Measurements from ENCODE around the gene KLHL15. TPM values are rescaled to one million over a fixed set of nuclear protein-coding genes. Genes with fewer than 3 reads are reported as not detected.

The KLHL15 gene
- total and polyA plus RNA-seq, 2 donors (not counting 3 experiments of a cell fraction or from before 2014, with no cell fraction given) = 1.4 to 3.6 TPM

- no peak overlapping the region for H3K4me3 ChIP-seq (replicated peaks in 1 of 3; ENCODE audit: insufficient read depth in 1 of 3, low read depth in 1 of 3, low read length in 3 of 3)
- no peak overlapping the region for H3K4me2 ChIP-seq (ENCODE audit: insufficient read depth, low read length)
- H3K4me1 ChIP-seq (ENCODE audit: control insufficient read depth, extremely low read depth, insufficient read depth, low read length) = no peaks in the 10 kb centered on the region
- H3K36me3 ChIP-seq (ENCODE audit: control insufficient read depth in 2 of 2, extremely low read depth in 1 of 2, insufficient read depth in 2 of 2, low read length in 2 of 2) = no peaks in the 10 kb centered on the region
- H2AFZ ChIP-seq (ENCODE audit: low read depth, low read length) = no peak overlapping the region
- H3K9me1 ChIP-seq (replicated peaks; ENCODE audit: control insufficient read depth, extremely low read depth, insufficient read depth, low read length) = no peaks in the 10 kb centered on the region
- peaks cover 2% of the 10 kb centered on the region for H3K79me2 ChIP-seq (ENCODE audit: control insufficient read depth, insufficient read depth, low read length)
- DNase-seq (ENCODE audit: low read depth, low spot score) (no peak), FAIRE-seq (no peak)
- H3K27ac ChIP-seq (ENCODE audit: insufficient read depth, low read depth, low read length) = no peak overlapping the region
- intact Hi-C loops (cut with micrococcal nuclease) = no loop called here
- dilution Hi-C loops (cut with MboI; ENCODE audit: extremely low pct_ligation_motif_present, low sequenced_read_pairs) = no loop called here
- H3K9ac ChIP-seq (replicated peaks; ENCODE audit: extremely low read depth, insufficient read depth, low read length) = no peak overlapping the region
- no peaks in the 10 kb centered on the region for H3K9me3 ChIP-seq (replicated peaks; ENCODE audit: control insufficient read depth, insufficient read depth, low read length)
- ChIA-PET CTCF (no interaction called here), POLR2A (no interaction called here)
- H3K27me3 ChIP-seq (ENCODE audit: control insufficient read depth in 2 of 2, insufficient read depth in 2 of 2, low read length in 2 of 2) = no peaks in the 10 kb centered on the region
- H4K20me1 ChIP-seq (replicated peaks; ENCODE audit: control insufficient read depth, extremely low read depth, insufficient read depth, low read length) = no peaks in the 10 kb centered on the region
- TF ChIP-seq POLR2AphosphoS5 (IDR thresholded peaks at IDR 0.05; ENCODE audit: insufficient read depth, low read depth, low read length) = no peak
- no peak for TF ChIP-seq JUN (IDR thresholded peaks at IDR 0.05; ENCODE audit: borderline replicate concordance, insufficient read depth, insufficient read length, low read depth)
- BruUV-seq (replicated peaks) = no TSS peak
These were observed 21.1 kb downstream of the KLHL15 start for GRCh38 chrX:24005867-24006266.

GRCh38 chrX:24005028-24005427, 22.0 kb downstream of the KLHL15 start:
- Histone ChIP-seq H3K9ac (replicated peaks; ENCODE audit: extremely low read depth, insufficient read depth, low read length) (no peak overlapping the region), H3K27ac (ENCODE audit: insufficient read depth, low read depth, low read length) (no peak overlapping the region), H3K9me1 (replicated peaks; ENCODE audit: control insufficient read depth, extremely low read depth, insufficient read depth, low read length) (no peaks in the 10 kb centered on the region), H3K4me2 (ENCODE audit: insufficient read depth, low read length) (no peak overlapping the region), H3K4me3 (replicated peaks in 1 of 3; ENCODE audit: insufficient read depth in 1 of 3, low read depth in 1 of 3, low read length in 3 of 3) (no peak overlapping the region), H3K36me3 (ENCODE audit: control insufficient read depth in 2 of 2, extremely low read depth in 1 of 2, insufficient read depth in 2 of 2, low read length in 2 of 2) (no peaks in the 10 kb centered on the region), H3K9me3 (replicated peaks; ENCODE audit: control insufficient read depth, insufficient read depth, low read length) (no peaks in the 10 kb centered on the region), H3K4me1 (ENCODE audit: control insufficient read depth, extremely low read depth, insufficient read depth, low read length) (no peaks in the 10 kb centered on the region), H3K27me3 (ENCODE audit: control insufficient read depth in 2 of 2, insufficient read depth in 2 of 2, low read length in 2 of 2) (no peaks in the 10 kb centered on the region), H4K20me1 (replicated peaks; ENCODE audit: control insufficient read depth, extremely low read depth, insufficient read depth, low read length) (no peaks in the 10 kb centered on the region), H2AFZ (ENCODE audit: low read depth, low read length) (no peak overlapping the region), H3K79me2 (ENCODE audit: control insufficient read depth, insufficient read depth, low read length) (peaks cover 2% of the 10 kb centered on the region)
- no peak for TF ChIP-seq POLR2AphosphoS5 (IDR thresholded peaks at IDR 0.05; ENCODE audit: insufficient read depth, low read depth, low read length)
- no peak for DNase-seq (ENCODE audit: low read depth, low spot score)
- POLR2A ChIA-PET = no interaction called here
- intact Hi-C loops (cut with micrococcal nuclease) (no loop called here), dilution Hi-C loops (cut with MboI; ENCODE audit: extremely low pct_ligation_motif_present, low sequenced_read_pairs) (no loop called here)
- no peak for FAIRE-seq
- BruUV-seq (replicated peaks) = no TSS peak
- CTCF ChIA-PET = no interaction called here
